Measurements from ENCODE around the gene NANOS3.
A peak's percentile ranks its signal among the peaks of the same experiment; 100 is the strongest.

Gene NANOS3

GRCh38 chr19:13856497-13856896 lies 20.4 kb upstream of the NANOS3 start:
- no peak for TF ChIP-seq CTCF (conservative IDR thresholded peaks at IDR 0.05)
- no peak overlapping the region for H3K27ac ChIP-seq

- H3K27ac ChIP-seq: no peak overlapping the region
- no peak for TF ChIP-seq CTCF (conservative IDR thresholded peaks at IDR 0.05)
Observed at GRCh38 chr19:13859361-13859880, 17.5 kb upstream of the NANOS3 start.

- no peak overlapping the region for H3K27ac ChIP-seq
- no peak for TF ChIP-seq CTCF (conservative IDR thresholded peaks at IDR 0.05)
Observed at GRCh38 chr19:13860679-13861391, 16.1 kb upstream of the NANOS3 start.

- H3K27ac ChIP-seq: no peak overlapping the region
- TF ChIP-seq CTCF (conservative IDR thresholded peaks at IDR 0.05): no peak
Observed at GRCh38 chr19:13861392-13861713, 15.6 kb upstream of the NANOS3 start.

- H3K27ac ChIP-seq: no peak overlapping the region; the same call in 1 of the 2 replicates
- TF ChIP-seq CTCF (conservative IDR thresholded peaks at IDR 0.05): peak; percentile 98
Observed at GRCh38 chr19:13861714-13862531, 15.0 kb upstream of the NANOS3 start.

GRCh38 chr19:13864046-13864666 lies 12.8 kb upstream of the NANOS3 start:
- no peak overlapping the region for H3K27ac ChIP-seq
- TF ChIP-seq CTCF (conservative IDR thresholded peaks at IDR 0.05): no peak

Data from VCaP (cell line).